ENCODE measurements around the gene SPRR2E. TPM values are rescaled to one million over a fixed set of nuclear protein-coding genes. Genes with fewer than 3 reads are reported as not detected.
"Not testable (repeated sequence)": the region's sequence is repeated elsewhere in the genome, so short reads cannot be mapped to it uniquely, and the experiment has no call there.

Gene SPRR2E
- polyA plus RNA-seq (ENCODE audit: insufficient read length in 3 of 3), result not detected

GRCh38 chr1:153094426-153094825 is at the start of gene SPRR2E:
Gene SPRR2E, minus strand, starts transcription at chr1:153094526. Its CDS starts 775 bp downstream, at chr1:153093751.
- DNase-seq (ENCODE audit: low read depth in 3 of 3, low spot score in 2 of 3), result no peak

GRCh38 chr1:153141377-153141776 is 47.1 kb upstream of the SPRR2E start:
- no peak for DNase-seq (ENCODE audit: low read depth in 3 of 3, low spot score in 2 of 3)

GRCh38 chr1:153140484-153140883 is 46.2 kb upstream of the SPRR2E start:
- no peak for DNase-seq (ENCODE audit: low read depth in 3 of 3, low spot score in 2 of 3)

GRCh38 chr1:153133743-153134142 is 39.4 kb upstream of the SPRR2E start:
- no peak for DNase-seq (ENCODE audit: low read depth in 3 of 3, low spot score in 2 of 3)

- DNase-seq (ENCODE audit: low read depth in 3 of 3, low spot score in 2 of 3), result no peak
These were observed 38.9 kb upstream of the SPRR2E start for GRCh38 chr1:153133267-153133666.

- not testable (repeated sequence) for DNase-seq (ENCODE audit: low read depth in 3 of 3, low spot score in 2 of 3)
These were observed 34.4 kb upstream of the SPRR2E start for GRCh38 chr1:153128688-153129087.

- no peak for DNase-seq (ENCODE audit: low read depth in 3 of 3, low spot score in 2 of 3)
These were observed 33.0 kb upstream of the SPRR2E start for GRCh38 chr1:153127296-153127695.

- DNase-seq (ENCODE audit: low read depth in 3 of 3, low spot score in 2 of 3), result no peak
These were observed 31.2 kb upstream of the SPRR2E start for GRCh38 chr1:153125536-153125935.

- not testable (repeated sequence) for DNase-seq (ENCODE audit: low read depth in 3 of 3, low spot score in 2 of 3)
These were observed 29.5 kb upstream of the SPRR2E start for GRCh38 chr1:153123793-153124192.

- peak; percentile 32 to 50 (median 49) for DNase-seq (ENCODE audit: low read depth in 3 of 3, low spot score in 2 of 3)
These were observed 28.6 kb upstream of the SPRR2E start for GRCh38 chr1:153122831-153123421.

- DNase-seq (ENCODE audit: low read depth in 3 of 3, low spot score in 2 of 3), result no peak
These were observed 26.6 kb upstream of the SPRR2E start for GRCh38 chr1:153120945-153121344.

GRCh38 chr1:153119491-153119971 is 25.2 kb upstream of the SPRR2E start:
- no peak for DNase-seq (ENCODE audit: low read depth in 3 of 3, low spot score in 2 of 3)

- DNase-seq (ENCODE audit: low read depth in 3 of 3, low spot score in 2 of 3), result not testable (repeated sequence)
These were observed 20.9 kb upstream of the SPRR2E start for GRCh38 chr1:153115264-153115663.

GRCh38 chr1:153113416-153113815 is 19.1 kb upstream of the SPRR2E start, which contains the start of gene SPRR2F:
Gene SPRR2F, minus strand, starts transcription at chr1:153113516. Its CDS starts 783 bp downstream, at chr1:153112733.
- DNase-seq (ENCODE audit: low read depth in 3 of 3, low spot score in 2 of 3), result no peak

- not testable (repeated sequence) for DNase-seq (ENCODE audit: low read depth in 3 of 3, low spot score in 2 of 3)
These were observed 18.1 kb upstream of the SPRR2E start for GRCh38 chr1:153112454-153112853.

- no peak for DNase-seq (ENCODE audit: low read depth in 3 of 3, low spot score in 2 of 3)
These were observed 5.9 kb upstream of the SPRR2E start for GRCh38 chr1:153100245-153100644.

GRCh38 chr1:153099461-153100045 is 5.2 kb upstream of the SPRR2E start:
- no peak for DNase-seq (ENCODE audit: low read depth in 3 of 3, low spot score in 2 of 3)

GRCh38 chr1:153095764-153096163 is 1.4 kb upstream of the SPRR2E start:
- DNase-seq (ENCODE audit: low read depth in 3 of 3, low spot score in 2 of 3), result no peak

- DNase-seq (ENCODE audit: low read depth in 3 of 3, low spot score in 2 of 3), result no peak
These were observed 6.7 kb downstream of the SPRR2E start for GRCh38 chr1:153087652-153088051.

- no peak for DNase-seq (ENCODE audit: low read depth in 3 of 3, low spot score in 2 of 3)
These were observed 12.6 kb downstream of the SPRR2E start for GRCh38 chr1:153081736-153082135.

- DNase-seq (ENCODE audit: low read depth in 3 of 3, low spot score in 2 of 3), result no peak
These were observed 21.3 kb downstream of the SPRR2E start for GRCh38 chr1:153072806-153073726.
